ENCODE results near the gene PFN1.

GRCh38 chr17:4978726-4979125 is 30.4 kb upstream of the PFN1 start:
- TF ChIP-seq CTCF (IDR thresholded peaks at IDR 0.05), result no peak
- no peak for TF ChIP-seq POLR2A (IDR thresholded peaks at IDR 0.05)
